ENCODE measurements around the gene DRG1.
"Not testable (repeated sequence)": the region's sequence is repeated elsewhere in the genome, so short reads cannot be mapped to it uniquely, and the experiment has no call there.

Gene DRG1

GRCh38 chr22:31378651-31379050 lies 20.8 kb upstream of the DRG1 start:
- H3K9me3 ChIP-seq (ENCODE audit: control insufficient read depth, insufficient read depth, low read length); DNase-seq (ENCODE audit: low read depth, low spot score); H3K36me3 ChIP-seq (ENCODE audit: control insufficient read depth, insufficient read depth, low read length); H3K27me3 ChIP-seq (ENCODE audit: control insufficient read depth, insufficient read depth, low read length); H3K4me1 ChIP-seq (ENCODE audit: control insufficient read depth, insufficient read depth, low read length); H3K27ac ChIP-seq (ENCODE audit: low read length); H3K4me3 ChIP-seq (ENCODE audit: low read length): not testable (repeated sequence)
- no CpG with 5 or more reads among the region's 6 CpGs for WGBS (ENCODE audit: insufficient coverage, insufficient read length)

GRCh38 chr22:31393893-31394292 lies 5.5 kb upstream of the DRG1 start:
- WGBS (ENCODE audit: insufficient coverage, insufficient read length) = no CpG with 5 or more reads among the region's 2 CpGs
- H3K27me3 ChIP-seq (ENCODE audit: control insufficient read depth, insufficient read depth, low read length) = no peaks in the 10 kb centered on the region

GRCh38 chr22:31394326-31394725 lies 5.1 kb upstream of the DRG1 start:
- Histone ChIP-seq H3K27me3 (ENCODE audit: control insufficient read depth, insufficient read depth, low read length) (no peaks in the 10 kb centered on the region), H3K4me1 (ENCODE audit: control insufficient read depth, insufficient read depth, low read length) (no peaks in the 10 kb centered on the region), H3K36me3 (ENCODE audit: control insufficient read depth, insufficient read depth, low read length) (no peaks in the 10 kb centered on the region), H3K4me3 (ENCODE audit: low read length) (no peak overlapping the region), H3K27ac (ENCODE audit: low read length) (no peak overlapping the region), H3K9me3 (ENCODE audit: control insufficient read depth, insufficient read depth, low read length) (no peaks in the 10 kb centered on the region)
- WGBS (ENCODE audit: insufficient coverage, insufficient read length) = no CpG with 5 or more reads among the region's 3 CpGs
- no peak for DNase-seq (ENCODE audit: low read depth, low spot score)

More at GRCh38 chr22:31393893-31394292, 5.5 kb upstream of the DRG1 start:
- Histone ChIP-seq H3K36me3 (ENCODE audit: control insufficient read depth, insufficient read depth, low read length) (no peaks in the 10 kb centered on the region), H3K4me3 (ENCODE audit: low read length) (no peak overlapping the region), H3K27ac (ENCODE audit: low read length) (no peak overlapping the region), H3K4me1 (ENCODE audit: control insufficient read depth, insufficient read depth, low read length) (no peaks in the 10 kb centered on the region), H3K9me3 (ENCODE audit: control insufficient read depth, insufficient read depth, low read length) (no peaks in the 10 kb centered on the region)
- no peak for DNase-seq (ENCODE audit: low read depth, low spot score)

- Histone ChIP-seq H3K27me3 (ENCODE audit: control insufficient read depth, insufficient read depth, low read length) (no peaks in the 10 kb centered on the region), H3K4me3 (ENCODE audit: low read length) (no peak overlapping the region), H3K4me1 (ENCODE audit: control insufficient read depth, insufficient read depth, low read length) (no peaks in the 10 kb centered on the region), H3K27ac (ENCODE audit: low read length) (no peak overlapping the region), H3K9me3 (ENCODE audit: control insufficient read depth, insufficient read depth, low read length) (no peaks in the 10 kb centered on the region), H3K36me3 (ENCODE audit: control insufficient read depth, insufficient read depth, low read length) (no peaks in the 10 kb centered on the region; the same call in 1 of the 2 replicates)
- no CpG with 5 or more reads among the region's 5 CpGs for WGBS (ENCODE audit: insufficient coverage, insufficient read length)
- no peak for DNase-seq (ENCODE audit: low read depth, low spot score)
Measured at GRCh38 chr22:31398231-31398630, 1.2 kb upstream of the DRG1 start.

- no peaks in the 10 kb centered on the region for H3K9me3 ChIP-seq (ENCODE audit: control insufficient read depth, insufficient read depth, low read length)
- no peak for DNase-seq (ENCODE audit: low read depth, low spot score)
- H3K4me1 ChIP-seq (ENCODE audit: control insufficient read depth, insufficient read depth, low read length) = no peaks in the 10 kb centered on the region
- no peaks in the 10 kb centered on the region for H3K27me3 ChIP-seq (ENCODE audit: control insufficient read depth, insufficient read depth, low read length)
- WGBS (ENCODE audit: insufficient coverage, insufficient read length) = no CpG with 5 or more reads among the region's 11 CpGs
- H3K27ac ChIP-seq (ENCODE audit: low read length) = no peak overlapping the region
- H3K4me3 ChIP-seq (ENCODE audit: low read length) = peak overlapping the region; percentile 94
- no peaks in the 10 kb centered on the region; the same call in 1 of the 2 replicates for H3K36me3 ChIP-seq (ENCODE audit: control insufficient read depth, insufficient read depth, low read length)
Measured at GRCh38 chr22:31400023-31400397, 606 bp downstream of the DRG1 start.

- H3K36me3 ChIP-seq (ENCODE audit: control insufficient read depth, insufficient read depth, low read length); H3K4me3 ChIP-seq (ENCODE audit: low read length); H3K4me1 ChIP-seq (ENCODE audit: control insufficient read depth, insufficient read depth, low read length); H3K9me3 ChIP-seq (ENCODE audit: control insufficient read depth, insufficient read depth, low read length); H3K27me3 ChIP-seq (ENCODE audit: control insufficient read depth, insufficient read depth, low read length); DNase-seq (ENCODE audit: low read depth, low spot score); H3K27ac ChIP-seq (ENCODE audit: low read length): not testable (repeated sequence)
- WGBS (ENCODE audit: insufficient coverage, insufficient read length) = no CpG with 5 or more reads among the region's 2 CpGs
Measured at GRCh38 chr22:31402350-31402749, 2.9 kb downstream of the DRG1 start.

GRCh38 chr22:31425331-31426050 lies 26.1 kb downstream of the DRG1 start:
- Histone ChIP-seq H3K36me3 (ENCODE audit: control insufficient read depth, insufficient read depth, low read length) (peaks cover 10% of the 10 kb centered on the region; the same call in 1 of the 2 replicates), H3K4me3 (ENCODE audit: low read length) (no peak overlapping the region), H3K9me3 (ENCODE audit: control insufficient read depth, insufficient read depth, low read length) (no peaks in the 10 kb centered on the region), H3K4me1 (ENCODE audit: control insufficient read depth, insufficient read depth, low read length) (no peaks in the 10 kb centered on the region), H3K27ac (ENCODE audit: low read length) (no peak overlapping the region), H3K27me3 (ENCODE audit: control insufficient read depth, insufficient read depth, low read length) (no peaks in the 10 kb centered on the region)
- no peak for DNase-seq (ENCODE audit: low read depth, low spot score)
- no CpG with 5 or more reads among the region's 9 CpGs for WGBS (ENCODE audit: insufficient coverage, insufficient read length)

GRCh38 chr22:31431950-31432349 lies 32.5 kb downstream of the DRG1 start:
- WGBS (ENCODE audit: insufficient coverage, insufficient read length) = no CpG with 5 or more reads among the region's 5 CpGs
- Histone ChIP-seq H3K27me3 (ENCODE audit: control insufficient read depth, insufficient read depth, low read length) (no peaks in the 10 kb centered on the region), H3K36me3 (ENCODE audit: control insufficient read depth, insufficient read depth, low read length) (peaks cover 18% of the 10 kb centered on the region; the same call in 1 of the 2 replicates), H3K4me3 (ENCODE audit: low read length) (no peak overlapping the region), H3K4me1 (ENCODE audit: control insufficient read depth, insufficient read depth, low read length) (no peaks in the 10 kb centered on the region), H3K27ac (ENCODE audit: low read length) (no peak overlapping the region), H3K9me3 (ENCODE audit: control insufficient read depth, insufficient read depth, low read length) (no peaks in the 10 kb centered on the region)
- no peak for DNase-seq (ENCODE audit: low read depth, low spot score)

- WGBS (ENCODE audit: insufficient coverage, insufficient read length) = no CpG with 5 or more reads among the region's 3 CpGs
- Histone ChIP-seq H3K9me3 (ENCODE audit: control insufficient read depth, insufficient read depth, low read length) (no peaks in the 10 kb centered on the region), H3K4me1 (ENCODE audit: control insufficient read depth, insufficient read depth, low read length) (no peaks in the 10 kb centered on the region), H3K36me3 (ENCODE audit: control insufficient read depth, insufficient read depth, low read length) (peaks cover 33% of the 10 kb centered on the region), H3K4me3 (ENCODE audit: low read length) (no peak overlapping the region), H3K27me3 (ENCODE audit: control insufficient read depth, insufficient read depth, low read length) (no peaks in the 10 kb centered on the region), H3K27ac (ENCODE audit: low read length) (no peak overlapping the region)
- no peak for DNase-seq (ENCODE audit: low read depth, low spot score)
Measured at GRCh38 chr22:31436132-31436531, 36.7 kb downstream of the DRG1 start.

GRCh38 chr22:31439808-31440207 lies 40.4 kb downstream of the DRG1 start:
- Histone ChIP-seq H3K9me3 (ENCODE audit: control insufficient read depth, insufficient read depth, low read length) (no peaks in the 10 kb centered on the region), H3K27me3 (ENCODE audit: control insufficient read depth, insufficient read depth, low read length) (no peaks in the 10 kb centered on the region), H3K36me3 (ENCODE audit: control insufficient read depth, insufficient read depth, low read length) (peaks cover 31% of the 10 kb centered on the region), H3K4me3 (ENCODE audit: low read length) (no peak overlapping the region), H3K27ac (ENCODE audit: low read length) (no peak overlapping the region), H3K4me1 (ENCODE audit: control insufficient read depth, insufficient read depth, low read length) (no peaks in the 10 kb centered on the region)
- DNase-seq (ENCODE audit: low read depth, low spot score) = no peak
- no CpG with 5 or more reads among the region's 8 CpGs for WGBS (ENCODE audit: insufficient coverage, insufficient read length)

GRCh38 chr22:31440681-31441080 lies 41.3 kb downstream of the DRG1 start:
- no peak overlapping the region for H3K27ac ChIP-seq (ENCODE audit: low read length)
- no CpG with 5 or more reads among the region's 7 CpGs for WGBS (ENCODE audit: insufficient coverage, insufficient read length)
- H3K36me3 ChIP-seq (ENCODE audit: control insufficient read depth, insufficient read depth, low read length) = peaks cover 27% of the 10 kb centered on the region
- H3K27me3 ChIP-seq (ENCODE audit: control insufficient read depth, insufficient read depth, low read length) = no peaks in the 10 kb centered on the region
- no peaks in the 10 kb centered on the region for H3K9me3 ChIP-seq (ENCODE audit: control insufficient read depth, insufficient read depth, low read length)
- no peak for DNase-seq (ENCODE audit: low read depth, low spot score)
- no peak overlapping the region for H3K4me3 ChIP-seq (ENCODE audit: low read length)
- no peaks in the 10 kb centered on the region for H3K4me1 ChIP-seq (ENCODE audit: control insufficient read depth, insufficient read depth, low read length)

All from iPS DF 6.9 (cell line).